HepG2 (cell line): Measurements from ENCODE around the gene MBOAT7. TPM values are rescaled to one million over a fixed set of nuclear protein-coding genes. Genes with fewer than 3 reads are reported as not detected.

Source experiments
- ATAC-seq: fragments of 200-7000 bp; cut with Tn5 transposase; 3 replicates; pipeline ENCODE4 v1.9.1; 2020; ENCODE audit warnings: mild to moderate bottlenecking, moderate library complexity
- BruUV-seq: library from RNA; stranded (reverse); fragments of 400-500 nt; replicated peaks from 2 replicates; lab custom pipeline; 2021; lab: Mats Ljungman, UMichigan
- CTCF ChIA-PET: fragments of 300-600 bp; formaldehyde crosslinking; extraction: SDS; loops from one replicate; lab custom pipeline; 2021; ENCODE audit warnings: low total read pairs, inconsistent platforms, low intra/inter-chr PET ratio; lab: Yijun Ruan, JAX
- POLR2A ChIA-PET: fragments of 350-600 bp; sonication (Branson Sonifier 250); formaldehyde crosslinking; loops from one replicate; lab custom pipeline; 2020; ENCODE audit warnings: antibody characterized with exemption, inconsistent platforms; lab: Yijun Ruan, JAX
- DNase-seq: peaks from one replicate; pipeline ENCODE4 v3.0.0-alpha.2; 2015; ENCODE audit warnings: low spot score
- FAIRE-seq: peaks from 3 replicates; lab custom pipeline; 2011; peaks lifted over from hg19 to GRCh38; lab: Jason Lieb, UNC
- H2AFZ ChIP-seq: one replicate; pipeline ENCODE4 v1.6.1; 2011; ENCODE audit warnings: low read length, inconsistent platforms
- H3K27ac ChIP-seq: fragments of 300-600 bp; 3 replicates; pipeline ENCODE4 v1.8.0; 2011; ENCODE audit warnings: mixed run types, mild to moderate bottlenecking, mixed read lengths, low read length, inconsistent platforms; ENCODE audit not compliant: insufficient read depth; ENCODE audit errors: extremely low read length
- H3K27me3 ChIP-seq, 2 experiments: fragments of 200-600 bp in 1 of 2; 2 replicates in 1 of 2; 3 replicates in 1 of 2; pipeline versions ENCODE4 v1.6.0 to v1.8.0; 2011; ENCODE audit warnings: low read length in 2 of 2, mild to moderate bottlenecking in 2 of 2, moderate library complexity in 2 of 2, inconsistent platforms in 1 of 2; ENCODE audit not compliant: insufficient read depth in 2 of 2, control insufficient read depth in 1 of 2
- H3K36me3 ChIP-seq, 2 experiments: fragments of 200-600 bp in 1 of 2; replicated peaks in 1 of 2; 2 replicates in 1 of 2; 3 replicates in 1 of 2; pipeline versions ENCODE4 v1.5.1 to v1.8.0; 2011; ENCODE audit warnings: low read length in 2 of 2, inconsistent platforms in 1 of 2; ENCODE audit not compliant: insufficient read depth in 2 of 2, control insufficient read depth in 1 of 2
- H3K4me1 ChIP-seq: 2 replicates; pipeline ENCODE4 v1.5.1; 2012; ENCODE audit warnings: low read length, inconsistent platforms; ENCODE audit not compliant: insufficient read depth
- H3K4me2 ChIP-seq: 2 replicates; pipeline ENCODE4 v1.6.0; 2011; ENCODE audit warnings: low read depth, low read length, inconsistent platforms
- H3K4me3 ChIP-seq, 3 experiments: fragments of 200-600 bp in 1 of 3; sonication (generic), shearing (Covaris generic) in 1 of 3; replicated peaks in 1 of 3; 2 replicates each; pipeline ENCODE4 v1.5.1; 2011 to 2016; ENCODE audit warnings: low read length in 3 of 3, inconsistent platforms in 2 of 3, low read depth in 2 of 3, mild to moderate bottlenecking in 2 of 3, control low read depth in 1 of 3, mixed read lengths in 1 of 3; ENCODE audit not compliant: insufficient read depth in 1 of 3
- H3K79me2 ChIP-seq: one replicate; pipeline ENCODE4 v1.6.1; 2011; ENCODE audit warnings: low read length, inconsistent platforms; ENCODE audit not compliant: insufficient read depth
- H3K9ac ChIP-seq: 2 replicates; pipeline ENCODE4 v1.6.0; 2011; ENCODE audit warnings: mild to moderate bottlenecking, low read depth, low read length, inconsistent platforms; ENCODE audit not compliant: insufficient read depth
- H3K9me3 ChIP-seq: 2 replicates; pipeline ENCODE4 v1.5.1; 2012; ENCODE audit warnings: mild to moderate bottlenecking, low read length
- H4K20me1 ChIP-seq: 2 replicates; pipeline ENCODE4 v1.6.0; 2011; ENCODE audit warnings: inconsistent platforms, mild to moderate bottlenecking, low read length, moderate library complexity; ENCODE audit not compliant: insufficient read depth
- MZF1 ChIP-seq: sonication (generic); formaldehyde crosslinking; IDR thresholded peaks from 2 replicates; pipeline ENCODE4 v1.8.1; 2023; ENCODE audit warnings: mild to moderate bottlenecking, missing genetic modification reagents, borderline replicate concordance
- SALL1 ChIP-seq: sonication (generic); formaldehyde crosslinking; IDR thresholded peaks from 2 replicates; pipeline ENCODE4 v1.8.0; 2022; ENCODE audit warnings: mild to moderate bottlenecking, missing genetic modification reagents
- SMAD1 ChIP-seq: sonication (generic); formaldehyde crosslinking; IDR thresholded peaks from 2 replicates; pipeline ENCODE4 v1.4.0; 2020; ENCODE audit warnings: missing genetic modification reagents, low read depth, mild to moderate bottlenecking, borderline replicate concordance
- SNAI1 ChIP-seq: sonication (generic); formaldehyde crosslinking; IDR thresholded peaks from 2 replicates; pipeline ENCODE4 v1.5.0; 2020; ENCODE audit warnings: mild to moderate bottlenecking, missing genetic modification reagents, borderline replicate concordance
- TEAD2 ChIP-seq: sonication (generic); formaldehyde crosslinking; IDR thresholded peaks from 2 replicates; pipeline ENCODE4 v1.9.0; 2021; ENCODE audit warnings: missing genetic modification reagents
- WGBS: methylation state at CpG from one replicate; pipeline ENCODE4 v1.1.6; 2017; ENCODE audit warnings: low lambda C conversion rate; 5-methylcytosine and 5-hydroxymethylcytosine counted together
- in situ Hi-C: cut with HindIII; loops from 2 replicates; pipeline ENCODE4 v1.10.0; 2017; ENCODE audit warnings: low pct_unique_long_range_greater_than_20kb; ENCODE audit not compliant: extremely low pct_ligation_motif_present
- intact Hi-C: fragments of 100-400 bp; cut with micrococcal nuclease; formaldehyde crosslinking; loops from one replicate; pipeline ENCODE4 v1.10.0; 2022; ENCODE audit not compliant: unreplicated experiment
- polyA plus RNA-seq, 8 experiments: library from polyadenylated mRNA; depleted of rRNA in 3 of 8; stranded (reverse) in 7 of 8; unstranded in 1 of 8; fragments of >200 nt; fragmentation: Illumina TruSeq in 4 of 8; extraction: Trizol in 4 of 8; gene quantifications; 2 replicates each; pipeline versions ENCODE4 v1.2.1 to v1.2.3, GENCODE V29; 2011 to 2016; ENCODE audit warnings: low read depth in 4 of 8, missing spikeins in 1 of 8, mixed read lengths in 1 of 8; ENCODE audit not compliant: insufficient read depth in 1 of 8
- total RNA-seq, 5 experiments: library from RNA; depleted of rRNA; stranded (reverse); fragments of >200 nt; fragmentation: Illumina TruSeq; extraction: Trizol; gene quantifications; 2 replicates each; pipeline ENCODE4 v1.2.3, GENCODE V29; 2016; ENCODE audit warnings: low read depth in 1 of 5
- TF ChIP-seq, protein P1 (sequence below): sonication (generic); formaldehyde crosslinking; IDR thresholded peaks from 2 replicates; pipeline ENCODE4 v1.4.0; 2020; ENCODE audit warnings: missing genetic modification reagents
- TF ChIP-seq, protein P2 (sequence below): sonication (generic); formaldehyde crosslinking; IDR thresholded peaks from 2 replicates; pipeline ENCODE4 v1.8.0; 2022; ENCODE audit warnings: low read depth, missing genetic modification reagents
- TF ChIP-seq, protein P3 (sequence below): IDR thresholded peaks from 2 replicates; pipeline ENCODE4 v1.6.1; 2016; ENCODE audit warnings: missing biosample characterization, missing genetic modification reagents, low read depth

Gene MBOAT7
- total and polyA plus RNA-seq, 2 of the 13 experiments (the other 11 are each of a cell fraction or from before 2014, with no cell fraction given): 22.2 to 25.5 TPM

DNA sequence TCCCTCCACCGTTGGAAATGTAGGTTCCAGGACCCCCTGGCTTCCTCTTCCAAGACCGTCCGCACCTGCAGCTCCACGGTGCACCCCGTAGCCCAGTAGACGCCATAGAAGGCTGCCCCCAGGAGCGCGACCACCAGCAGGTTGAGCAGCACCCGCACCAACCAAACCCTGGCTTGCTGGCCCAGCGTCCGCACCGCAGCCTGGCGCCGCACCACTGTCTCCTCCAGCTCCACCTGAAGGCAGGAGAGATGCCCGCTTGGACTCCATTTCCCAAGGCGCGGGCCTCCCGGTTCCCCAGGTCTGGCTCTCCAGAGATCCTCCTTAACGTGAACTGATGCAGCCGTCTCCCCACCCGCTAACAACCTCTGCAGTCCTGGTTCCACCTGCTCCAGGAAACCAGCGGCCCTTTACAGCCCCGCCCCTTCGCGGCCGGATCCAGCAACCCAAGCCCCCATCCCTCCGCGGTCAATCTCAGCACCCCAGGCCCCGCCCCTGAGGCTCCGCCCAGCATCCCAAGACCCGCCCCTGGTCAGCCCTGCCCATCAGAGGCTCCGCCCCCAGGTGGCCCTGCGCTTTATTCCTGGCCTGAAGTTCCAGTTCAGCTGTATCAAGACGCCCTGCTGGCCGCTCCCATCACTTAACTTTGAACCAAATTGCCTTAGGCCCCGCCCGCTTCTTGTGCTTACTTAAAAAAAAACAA lies 24.9 kb downstream of the MBOAT7 start (continued):
- TF ChIP-seq, protein P1, sequence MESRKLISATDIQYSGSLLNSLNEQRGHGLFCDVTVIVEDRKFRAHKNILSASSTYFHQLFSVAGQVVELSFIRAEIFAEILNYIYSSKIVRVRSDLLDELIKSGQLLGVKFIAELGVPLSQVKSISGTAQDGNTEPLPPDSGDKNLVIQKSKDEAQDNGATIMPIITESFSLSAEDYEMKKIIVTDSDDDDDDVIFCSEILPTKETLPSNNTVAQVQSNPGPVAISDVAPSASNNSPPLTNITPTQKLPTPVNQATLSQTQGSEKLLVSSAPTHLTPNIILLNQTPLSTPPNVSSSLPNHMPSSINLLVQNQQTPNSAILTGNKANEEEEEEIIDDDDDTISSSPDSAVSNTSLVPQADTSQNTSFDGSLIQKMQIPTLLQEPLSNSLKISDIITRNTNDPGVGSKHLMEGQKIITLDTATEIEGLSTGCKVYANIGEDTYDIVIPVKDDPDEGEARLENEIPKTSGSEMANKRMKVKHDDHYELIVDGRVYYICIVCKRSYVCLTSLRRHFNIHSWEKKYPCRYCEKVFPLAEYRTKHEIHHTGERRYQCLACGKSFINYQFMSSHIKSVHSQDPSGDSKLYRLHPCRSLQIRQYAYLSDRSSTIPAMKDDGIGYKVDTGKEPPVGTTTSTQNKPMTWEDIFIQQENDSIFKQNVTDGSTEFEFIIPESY: peak; percentile 67; the same call in 1 of the 2 replicates
- no peak for TF ChIP-seq MZF1 (CRISPR knock-in tag)
- TF ChIP-seq, protein P2, sequence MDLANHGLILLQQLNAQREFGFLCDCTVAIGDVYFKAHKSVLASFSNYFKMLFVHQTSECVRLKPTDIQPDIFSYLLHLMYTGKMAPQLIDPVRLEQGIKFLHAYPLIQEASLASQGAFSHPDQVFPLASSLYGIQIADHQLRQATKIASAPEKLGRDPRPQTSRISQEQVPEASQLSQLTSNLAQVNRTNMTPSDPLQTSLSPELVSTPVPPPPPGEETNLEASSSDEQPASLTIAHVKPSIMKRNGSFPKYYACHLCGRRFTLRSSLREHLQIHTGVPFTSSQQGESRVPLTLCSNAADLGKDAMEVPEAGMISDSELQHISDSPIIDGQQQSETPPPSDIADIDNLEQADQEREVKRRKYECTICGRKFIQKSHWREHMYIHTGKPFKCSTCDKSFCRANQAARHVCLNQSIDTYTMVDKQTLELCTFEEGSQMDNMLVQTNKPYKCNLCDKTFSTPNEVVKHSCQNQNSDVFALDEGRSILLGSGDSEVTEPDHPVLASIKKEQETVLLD (CRISPR knock-in tag): no peak
- no peak for TF ChIP-seq SALL1
- no peak for TF ChIP-seq SMAD1 (CRISPR knock-in tag)

DNA sequence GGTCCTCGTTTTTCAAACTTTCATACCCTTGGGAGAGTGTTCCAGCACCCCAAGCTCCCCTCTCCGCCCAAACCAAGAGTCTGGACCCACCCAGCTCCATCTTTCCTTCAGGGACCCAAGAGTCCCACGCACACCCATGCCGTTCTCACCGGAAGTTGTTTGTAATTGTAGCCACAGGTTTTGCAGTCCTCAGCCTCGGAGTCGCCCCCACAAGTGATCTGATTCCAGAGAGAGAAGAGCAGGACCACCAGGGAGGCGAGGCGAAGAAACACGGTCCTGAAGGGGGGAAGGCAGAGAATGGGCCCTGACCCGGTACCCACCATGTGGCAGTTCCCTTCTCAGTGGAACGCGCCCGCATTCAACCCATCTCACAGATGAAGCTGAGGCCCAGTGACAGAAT lies 26.5 kb downstream of the MBOAT7 start:
- CTCF ChIA-PET: no interaction called here
- FAIRE-seq (no peak), ATAC-seq (no peak), DNase-seq (no peak)
- peaks cover 0 to 5% of the 10 kb centered on the region in 2 experiments; a peak in 2 of 5 replicates for H3K36me3 ChIP-seq
- H2AFZ ChIP-seq: no peak overlapping the region
- H3K4me1 ChIP-seq: peaks cover 13% of the 10 kb centered on the region
- H3K9me3 ChIP-seq: no peaks in the 10 kb centered on the region
- H3K79me2 ChIP-seq: peaks cover 13% of the 10 kb centered on the region
- H4K20me1 ChIP-seq: no peaks in the 10 kb centered on the region
- H3K9ac ChIP-seq: no peak overlapping the region
- in situ Hi-C loops (no loop called here), intact Hi-C loops (no loop called here)
- BruUV-seq: no TSS peak
- WGBS: 94% methylated on average over 14 of the region's 14 CpGs
- no peak overlapping the region for H3K4me3 ChIP-seq
- no peak overlapping the region for H3K27ac ChIP-seq
- no peaks in the 10 kb centered on the region; a peak in 1 of 5 replicates for H3K27me3 ChIP-seq
- no peak for TF ChIP-seq SNAI1 (CRISPR knock-in tag)
- TF ChIP-seq TEAD2 (CRISPR knock-in tag): no peak
- TF ChIP-seq, protein P3, sequence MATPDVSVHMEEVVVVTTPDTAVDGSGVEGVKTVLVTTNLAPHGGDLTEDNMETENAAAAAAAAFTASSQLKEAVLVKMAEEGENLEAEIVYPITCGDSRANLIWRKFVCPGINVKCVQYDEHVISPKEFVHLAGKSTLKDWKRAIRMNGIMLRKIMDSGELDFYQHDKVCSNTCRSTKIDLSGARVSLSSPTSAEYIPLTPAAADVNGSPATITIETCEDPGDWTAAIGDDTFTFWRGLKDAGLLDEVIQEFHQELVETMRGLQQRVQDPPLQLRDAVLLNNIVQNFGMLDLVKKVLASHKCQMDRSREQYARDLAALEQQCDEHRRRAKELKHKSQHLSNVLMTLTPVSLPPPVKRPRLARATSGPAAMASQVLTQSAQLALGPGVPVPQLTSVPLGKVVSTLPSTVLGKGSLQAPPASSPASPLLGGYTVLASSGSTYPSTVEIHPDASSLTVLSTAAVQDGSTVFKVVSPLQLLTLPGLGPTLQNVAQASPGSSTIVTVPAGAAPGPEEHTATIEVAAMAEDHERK (CRISPR knock-in tag): no peak
- POLR2A ChIA-PET: no interaction called here
- H3K4me2 ChIP-seq: no peak overlapping the region
